Liver (tissue), 9 donors: Measurements from ENCODE around the gene BTK. TPM values are rescaled to one million over a fixed set of nuclear protein-coding genes. Genes with fewer than 3 reads are reported as not detected.

Experiments used
- DNase-seq: peaks from one replicate; pipeline ENCODE4 v3.0.0-alpha.2; 2017; ENCODE audit warnings: low spot score
- H3K27ac ChIP-seq, 2 donors: one replicate each; pipeline ENCODE4 v1.7.0; 2013; ENCODE audit warnings: inconsistent platforms in 2 of 2, low read length in 2 of 2, control low read depth in 1 of 2, low read depth in 1 of 2, mild to moderate bottlenecking in 1 of 2
- H3K27me3 ChIP-seq, 4 donors: one replicate each; pipeline versions ENCODE4 v1.6.1 to v1.7.0; 2013; ENCODE audit warnings: low read length in 3 of 4, inconsistent platforms in 1 of 4, mild to moderate bottlenecking in 1 of 4, moderate library complexity in 1 of 4; ENCODE audit not compliant: control insufficient read depth in 4 of 4, insufficient read depth in 4 of 4
- H3K36me3 ChIP-seq, 4 donors: one replicate each; pipeline versions ENCODE4 v1.6.1 to v1.7.0; 2013; ENCODE audit warnings: low read length in 3 of 4, mild to moderate bottlenecking in 3 of 4, low read depth in 1 of 4, moderate library complexity in 1 of 4; ENCODE audit not compliant: control insufficient read depth in 4 of 4, insufficient read depth in 3 of 4
- H3K4me1 ChIP-seq, 4 donors: one replicate each; pipeline versions ENCODE4 v1.6.1 to v1.7.0; 2013; ENCODE audit warnings: low read length in 3 of 4, mild to moderate bottlenecking in 3 of 4, moderate library complexity in 1 of 4; ENCODE audit not compliant: control insufficient read depth in 4 of 4, insufficient read depth in 4 of 4
- H3K4me3 ChIP-seq, 3 donors: one replicate each; pipeline versions ENCODE4 v1.6.1 to v1.7.0; 2013; ENCODE audit warnings: low read length in 3 of 3, control low read depth in 1 of 3, low read depth in 1 of 3, mild to moderate bottlenecking in 1 of 3
- H3K9ac ChIP-seq, 2 donors: one replicate each; pipeline ENCODE4 v1.7.0; 2013; ENCODE audit warnings: low read length in 2 of 2, mild to moderate bottlenecking in 2 of 2, moderate library complexity in 2 of 2, control low read depth in 1 of 2, low read depth in 1 of 2
- H3K9me3 ChIP-seq, 4 donors: one replicate each; pipeline versions ENCODE4 v1.6.1 to v1.7.0; 2013; ENCODE audit warnings: low read length in 3 of 4; ENCODE audit not compliant: control insufficient read depth in 4 of 4
- FOXA1 ChIP-seq: IDR thresholded peaks from 2 replicates; pipeline ENCODE4 v1.6.1; 2016; ENCODE audit warnings: antibody characterized with exemption
- FOXA2 ChIP-seq: IDR thresholded peaks from 2 replicates; pipeline ENCODE4 v1.6.1; 2016; ENCODE audit warnings: antibody characterized with exemption
- GABPA ChIP-seq, 2 donors: IDR thresholded peaks in 1 of 2; conservative IDR thresholded peaks in 1 of 2; 2 replicates each; pipeline ENCODE4 v1.6.1; 2016; ENCODE audit warnings: antibody characterized with exemption in 2 of 2, mild to moderate bottlenecking in 1 of 2, moderate library complexity in 1 of 2
- HNF4A ChIP-seq, 2 donors: conservative IDR thresholded peaks; 2 replicates each; pipeline ENCODE4 v1.6.1; 2016; ENCODE audit warnings: antibody characterized with exemption in 2 of 2, mild to moderate bottlenecking in 2 of 2
- HNF4G ChIP-seq: IDR thresholded peaks from 2 replicates; pipeline ENCODE4 v1.6.1; 2016; ENCODE audit warnings: antibody characterized with exemption
- JUND ChIP-seq, 2 donors: IDR thresholded peaks; 2 replicates each; pipeline ENCODE4 v1.6.1; 2016; ENCODE audit warnings: antibody characterized with exemption in 2 of 2
- NR2F2 ChIP-seq: IDR thresholded peaks from 2 replicates; pipeline ENCODE4 v1.6.1; 2016; ENCODE audit warnings: antibody characterized with exemption
- RAD21 ChIP-seq, 2 donors: IDR thresholded peaks; 2 replicates each; pipeline ENCODE4 v1.6.1; 2016; ENCODE audit warnings: antibody characterized with exemption in 2 of 2, mild to moderate bottlenecking in 2 of 2
- SP1 ChIP-seq: IDR thresholded peaks from 2 replicates; pipeline ENCODE4 v1.6.1; 2018; ENCODE audit warnings: antibody characterized with exemption, mild to moderate bottlenecking
- TAF1 ChIP-seq: conservative IDR thresholded peaks from 2 replicates; pipeline ENCODE4 v1.6.1; 2016; ENCODE audit warnings: antibody characterized with exemption, mild to moderate bottlenecking
- YY1 ChIP-seq: IDR thresholded peaks from 2 replicates; pipeline ENCODE4 v1.6.1; 2016; ENCODE audit warnings: antibody characterized with exemption, mild to moderate bottlenecking
- WGBS: extraction: QIAGEN DNeasy Blood & Tissue Kit; methylation state at CpG from one replicate; pipeline ENCODE4 v1.1.7; 2013; 5-methylcytosine and 5-hydroxymethylcytosine counted together
- polyA plus RNA-seq, 2 donors: library from polyadenylated mRNA; stranded (reverse) in 1 of 2; unstranded in 1 of 2; fragments of 200-250 nt in 1 of 2; fragments of >200 nt in 1 of 2; fragmentation: Nextera tagmentation in 1 of 2; extraction: Ambion mirVana in 1 of 2; gene quantifications; one replicate each; pipeline versions ENCODE4 v1.2.1 to v1.2.3, GENCODE V29; 2013 to 2015
- total RNA-seq, 2 donors: library from RNA; depleted of rRNA; stranded (reverse); fragments of >200 nt; gene quantifications; one replicate each; pipeline ENCODE4 v1.2.3, GENCODE V29; 2014
- TF ChIP-seq, protein P1 (sequence below): IDR thresholded peaks from 2 replicates; pipeline ENCODE4 v1.6.1; 2016; ENCODE audit warnings: antibody characterized with exemption
- TF ChIP-seq, protein P2 (sequence below): IDR thresholded peaks from 2 replicates; pipeline ENCODE4 v1.6.1; 2016; ENCODE audit warnings: antibody characterized with exemption, mild to moderate bottlenecking
- TF ChIP-seq, protein P3 (sequence below): IDR thresholded peaks from 2 replicates; pipeline ENCODE4 v1.6.1; 2016; ENCODE audit warnings: antibody characterized with exemption
- TF ChIP-seq, protein P4 (sequence below): fragments of 150-350 bp; IDR thresholded peaks from 2 replicates; pipeline ENCODE4 v1.5.1; 2017; ENCODE audit warnings: improper control_type of control experiment, low read depth, low read length; ENCODE audit not compliant: missing input control
- TF ChIP-seq, protein P5 (sequence below): IDR thresholded peaks from 2 replicates; pipeline ENCODE4 v1.6.1; 2016; ENCODE audit warnings: antibody characterized with exemption
- donor health status: healthy.
- donor health status: healthy.
- donor health status: healthy.
- donor health status: healthy.
- donor health status: healthy.

The BTK gene
- total RNA-seq (10 to 100 TPM in 1 of 2 donors, 1 to 10 TPM in 1; 2.9 to 22.6 TPM), polyA plus RNA-seq (1 to 10 TPM in 1 of 2 donors, under 1 TPM in 1; 0.99 to 1.7 TPM)

DNA sequence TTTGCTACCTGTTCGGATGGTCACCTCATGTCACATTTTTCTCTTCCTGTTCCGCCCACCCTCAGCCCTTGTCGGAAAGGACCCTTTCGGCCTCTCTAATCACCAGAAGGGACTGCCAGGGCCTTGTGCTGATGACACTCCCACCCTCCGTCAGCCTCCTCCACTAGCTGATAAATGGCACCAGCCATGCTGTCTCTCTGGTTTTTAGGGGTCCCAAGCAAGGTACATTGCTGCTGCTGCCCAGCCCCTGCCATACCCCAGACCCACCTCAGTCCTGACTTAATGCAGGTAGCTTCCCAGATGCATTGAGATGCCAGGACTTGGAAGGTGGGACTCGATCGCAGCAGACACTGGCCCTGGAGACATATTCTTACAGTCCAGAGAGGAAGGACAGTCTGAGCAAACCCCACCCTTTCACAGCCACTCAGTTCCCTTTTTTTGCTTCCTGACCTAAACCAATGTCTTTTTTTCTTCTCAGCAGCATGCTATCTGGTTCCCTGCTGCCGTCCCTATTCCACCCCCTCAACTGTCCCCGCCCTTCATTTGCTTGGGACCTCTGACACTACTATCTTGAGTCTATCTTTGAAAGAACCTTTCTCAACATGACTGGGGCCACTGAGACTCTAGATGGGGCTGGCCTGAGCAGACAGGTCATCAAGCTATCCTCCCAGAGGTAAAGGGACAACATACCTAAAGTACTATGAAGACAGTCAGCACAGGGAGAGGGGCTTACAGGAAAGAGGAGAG is at the start of gene BTK:
TSS of gene BTK (minus strand) at position 397 of the 747 bp plus-strand sequence. CDS start 10,907 bp downstream, outside the sequence.
- Histone ChIP-seq H3K27me3 (no peaks in the 10 kb centered on the region), H3K4me3 (no peak within 1 kb of the TSS), H3K9ac (no peak within 1 kb of the TSS), H3K9me3 (no peaks in the 10 kb centered on the region), H3K27ac (peak within 1 kb of the TSS in 1 of 2 donors; percentile 9), H3K4me1 (no peaks in the 10 kb centered on the region), H3K36me3 (no peaks in the 10 kb centered on the region)
- WGBS: 65% methylated on average over 9 of the region's 9 CpGs
- peak; percentile 38 for DNase-seq
- TF ChIP-seq FOXA2 (no peak), TAF1 (no peak)

DNA sequence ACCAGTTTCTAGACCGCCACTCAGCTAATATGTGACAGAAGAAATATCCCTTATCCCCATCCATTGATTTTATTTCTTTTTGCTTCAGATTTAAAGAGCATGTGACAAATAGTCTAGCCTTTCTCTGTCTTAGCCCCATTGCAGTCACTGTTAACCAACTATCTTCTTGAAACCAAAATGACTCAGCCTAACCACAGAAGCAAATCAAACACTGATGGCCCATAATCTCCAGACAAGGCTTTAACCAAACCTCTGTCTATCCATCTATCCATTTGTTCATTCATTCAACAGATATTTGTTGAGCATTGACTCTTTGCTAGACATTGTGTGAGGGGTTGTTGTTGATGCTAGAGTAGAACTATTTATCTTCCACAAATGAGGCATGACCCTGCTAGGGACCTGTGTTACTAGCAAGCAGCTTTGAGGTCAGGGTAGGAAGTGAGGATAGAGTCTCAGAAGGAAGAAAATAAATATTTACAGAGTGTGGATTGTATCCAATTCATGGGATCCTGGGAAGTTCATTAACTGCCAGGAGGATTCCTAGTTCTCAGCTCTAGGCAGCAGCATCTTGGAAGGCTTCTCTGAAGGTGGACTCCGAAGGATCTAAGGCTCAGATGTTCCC is 44.6 kb upstream of the BTK start:
- no peak for TF ChIP-seq NR2F2
- TF ChIP-seq, protein P1, sequence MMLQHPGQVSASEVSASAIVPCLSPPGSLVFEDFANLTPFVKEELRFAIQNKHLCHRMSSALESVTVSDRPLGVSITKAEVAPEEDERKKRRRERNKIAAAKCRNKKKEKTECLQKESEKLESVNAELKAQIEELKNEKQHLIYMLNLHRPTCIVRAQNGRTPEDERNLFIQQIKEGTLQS: no peak
- H3K36me3 ChIP-seq: peaks cover 0 to 21% (median 6%) of the 10 kb centered on the region in 4 donors
- H3K4me3 ChIP-seq: no peak overlapping the region
- H3K9me3 ChIP-seq: peaks cover 0 to 3% (median 0%) of the 10 kb centered on the region in 4 donors
- H3K9ac ChIP-seq: no peak overlapping the region
- H3K27me3 ChIP-seq: no peaks in the 10 kb centered on the region
- no peaks in the 10 kb centered on the region for H3K4me1 ChIP-seq
- 93% methylated on average over 2 of the region's 2 CpGs for WGBS
- no peak overlapping the region for H3K27ac ChIP-seq
- DNase-seq: no peak

DNA sequence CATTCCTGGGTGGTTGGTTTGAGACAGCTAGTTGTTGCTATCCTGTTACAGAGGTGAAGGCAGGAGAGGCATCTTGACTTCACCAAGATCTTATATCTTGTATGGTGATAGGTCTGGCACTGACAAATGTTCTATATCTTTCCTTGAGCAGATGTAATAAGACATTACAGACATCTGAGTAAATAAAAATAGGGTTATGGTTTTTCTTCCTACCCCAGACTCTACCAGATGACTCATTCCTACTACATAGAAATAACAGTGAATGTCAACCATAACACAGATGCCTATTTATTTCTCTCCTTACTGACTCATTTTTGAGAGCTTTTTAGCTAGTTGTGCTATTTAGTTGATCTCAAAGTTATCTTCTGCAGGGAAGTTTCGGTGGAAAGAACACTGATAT is 43.9 kb upstream of the BTK start:
- Histone ChIP-seq H3K4me1 (no peaks in the 10 kb centered on the region), H3K27me3 (no peaks in the 10 kb centered on the region), H3K9me3 (peaks cover 0 to 3% (median 0%) of the 10 kb centered on the region in 4 donors), H3K36me3 (peaks cover 0 to 21% (median 6%) of the 10 kb centered on the region in 4 donors), H3K27ac (no peak overlapping the region), H3K4me3 (no peak overlapping the region), H3K9ac (no peak overlapping the region)
- 88% methylated on average over 1 of the region's 1 CpG for WGBS
- TF ChIP-seq YY1: no peak
- no peak for TF ChIP-seq HNF4G
- no peak for TF ChIP-seq SP1
- TF ChIP-seq, protein P1: no peak
- TF ChIP-seq JUND (IDR thresholded peaks at IDR 0.05): no peak
- TF ChIP-seq, protein P2, sequence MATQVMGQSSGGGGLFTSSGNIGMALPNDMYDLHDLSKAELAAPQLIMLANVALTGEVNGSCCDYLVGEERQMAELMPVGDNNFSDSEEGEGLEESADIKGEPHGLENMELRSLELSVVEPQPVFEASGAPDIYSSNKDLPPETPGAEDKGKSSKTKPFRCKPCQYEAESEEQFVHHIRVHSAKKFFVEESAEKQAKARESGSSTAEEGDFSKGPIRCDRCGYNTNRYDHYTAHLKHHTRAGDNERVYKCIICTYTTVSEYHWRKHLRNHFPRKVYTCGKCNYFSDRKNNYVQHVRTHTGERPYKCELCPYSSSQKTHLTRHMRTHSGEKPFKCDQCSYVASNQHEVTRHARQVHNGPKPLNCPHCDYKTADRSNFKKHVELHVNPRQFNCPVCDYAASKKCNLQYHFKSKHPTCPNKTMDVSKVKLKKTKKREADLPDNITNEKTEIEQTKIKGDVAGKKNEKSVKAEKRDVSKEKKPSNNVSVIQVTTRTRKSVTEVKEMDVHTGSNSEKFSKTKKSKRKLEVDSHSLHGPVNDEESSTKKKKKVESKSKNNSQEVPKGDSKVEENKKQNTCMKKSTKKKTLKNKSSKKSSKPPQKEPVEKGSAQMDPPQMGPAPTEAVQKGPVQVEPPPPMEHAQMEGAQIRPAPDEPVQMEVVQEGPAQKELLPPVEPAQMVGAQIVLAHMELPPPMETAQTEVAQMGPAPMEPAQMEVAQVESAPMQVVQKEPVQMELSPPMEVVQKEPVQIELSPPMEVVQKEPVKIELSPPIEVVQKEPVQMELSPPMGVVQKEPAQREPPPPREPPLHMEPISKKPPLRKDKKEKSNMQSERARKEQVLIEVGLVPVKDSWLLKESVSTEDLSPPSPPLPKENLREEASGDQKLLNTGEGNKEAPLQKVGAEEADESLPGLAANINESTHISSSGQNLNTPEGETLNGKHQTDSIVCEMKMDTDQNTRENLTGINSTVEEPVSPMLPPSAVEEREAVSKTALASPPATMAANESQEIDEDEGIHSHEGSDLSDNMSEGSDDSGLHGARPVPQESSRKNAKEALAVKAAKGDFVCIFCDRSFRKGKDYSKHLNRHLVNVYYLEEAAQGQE: no peak
- TF ChIP-seq, protein P3, sequence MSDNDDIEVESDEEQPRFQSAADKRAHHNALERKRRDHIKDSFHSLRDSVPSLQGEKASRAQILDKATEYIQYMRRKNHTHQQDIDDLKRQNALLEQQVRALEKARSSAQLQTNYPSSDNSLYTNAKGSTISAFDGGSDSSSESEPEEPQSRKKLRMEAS: no peak
- TF ChIP-seq, protein P4, sequence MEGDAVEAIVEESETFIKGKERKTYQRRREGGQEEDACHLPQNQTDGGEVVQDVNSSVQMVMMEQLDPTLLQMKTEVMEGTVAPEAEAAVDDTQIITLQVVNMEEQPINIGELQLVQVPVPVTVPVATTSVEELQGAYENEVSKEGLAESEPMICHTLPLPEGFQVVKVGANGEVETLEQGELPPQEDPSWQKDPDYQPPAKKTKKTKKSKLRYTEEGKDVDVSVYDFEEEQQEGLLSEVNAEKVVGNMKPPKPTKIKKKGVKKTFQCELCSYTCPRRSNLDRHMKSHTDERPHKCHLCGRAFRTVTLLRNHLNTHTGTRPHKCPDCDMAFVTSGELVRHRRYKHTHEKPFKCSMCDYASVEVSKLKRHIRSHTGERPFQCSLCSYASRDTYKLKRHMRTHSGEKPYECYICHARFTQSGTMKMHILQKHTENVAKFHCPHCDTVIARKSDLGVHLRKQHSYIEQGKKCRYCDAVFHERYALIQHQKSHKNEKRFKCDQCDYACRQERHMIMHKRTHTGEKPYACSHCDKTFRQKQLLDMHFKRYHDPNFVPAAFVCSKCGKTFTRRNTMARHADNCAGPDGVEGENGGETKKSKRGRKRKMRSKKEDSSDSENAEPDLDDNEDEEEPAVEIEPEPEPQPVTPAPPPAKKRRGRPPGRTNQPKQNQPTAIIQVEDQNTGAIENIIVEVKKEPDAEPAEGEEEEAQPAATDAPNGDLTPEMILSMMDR: no peak
- no peak for TF ChIP-seq GABPA (IDR thresholded peaks at IDR 0.05 in 1 of 2, conservative IDR thresholded peaks at IDR 0.05 in 1 of 2)
- TF ChIP-seq HNF4A (conservative IDR thresholded peaks at IDR 0.05): no peak
- TF ChIP-seq TAF1: no peak
- no peak for TF ChIP-seq NR2F2
- no peak for TF ChIP-seq FOXA1
- no peak for TF ChIP-seq FOXA2
- TF ChIP-seq, protein P5, sequence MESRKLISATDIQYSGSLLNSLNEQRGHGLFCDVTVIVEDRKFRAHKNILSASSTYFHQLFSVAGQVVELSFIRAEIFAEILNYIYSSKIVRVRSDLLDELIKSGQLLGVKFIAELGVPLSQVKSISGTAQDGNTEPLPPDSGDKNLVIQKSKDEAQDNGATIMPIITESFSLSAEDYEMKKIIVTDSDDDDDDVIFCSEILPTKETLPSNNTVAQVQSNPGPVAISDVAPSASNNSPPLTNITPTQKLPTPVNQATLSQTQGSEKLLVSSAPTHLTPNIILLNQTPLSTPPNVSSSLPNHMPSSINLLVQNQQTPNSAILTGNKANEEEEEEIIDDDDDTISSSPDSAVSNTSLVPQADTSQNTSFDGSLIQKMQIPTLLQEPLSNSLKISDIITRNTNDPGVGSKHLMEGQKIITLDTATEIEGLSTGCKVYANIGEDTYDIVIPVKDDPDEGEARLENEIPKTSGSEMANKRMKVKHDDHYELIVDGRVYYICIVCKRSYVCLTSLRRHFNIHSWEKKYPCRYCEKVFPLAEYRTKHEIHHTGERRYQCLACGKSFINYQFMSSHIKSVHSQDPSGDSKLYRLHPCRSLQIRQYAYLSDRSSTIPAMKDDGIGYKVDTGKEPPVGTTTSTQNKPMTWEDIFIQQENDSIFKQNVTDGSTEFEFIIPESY: no peak
- TF ChIP-seq RAD21 (IDR thresholded peaks at IDR 0.05): no peak
- DNase-seq: no peak
